GM23338 (cell line): ENCODE measurements around the gene GPR108. TPM values are rescaled to one million over a fixed set of nuclear protein-coding genes. Genes with fewer than 3 reads are reported as not detected.

ENCODE experiments used
- ATAC-seq: fragments of 200-7000 bp; cut with Tn5 transposase; 3 replicates; pipeline ENCODE4 v1.9.1; 2020
- DNase-seq: peaks from one replicate; pipeline ENCODE4 v3.0.0-alpha.2; 2015; ENCODE audit warnings: low spot score
- H2AFZ ChIP-seq: fragments of 200-600 bp; sonication (generic); 2 replicates; pipeline ENCODE4 v1.8.0; 2016; ENCODE audit warnings: antibody characterized with exemption, mild to moderate bottlenecking, moderate library complexity
- H3F3A ChIP-seq: fragments of 200-600 bp; sonication (generic); replicated peaks from 2 replicates; pipeline ENCODE4 v1.8.0; 2017; ENCODE audit warnings: antibody characterized with exemption, mixed run types, low read depth
- H3K27ac ChIP-seq: fragments of 200-600 bp; sonication (generic); 2 replicates; pipeline ENCODE4 v1.6.1; 2016; ENCODE audit warnings: low read depth
- H3K27me3 ChIP-seq: fragments of 200-600 bp; sonication (generic); 2 replicates; pipeline ENCODE4 v1.8.0; 2016; ENCODE audit warnings: mild to moderate bottlenecking, mixed run types, moderate library complexity; ENCODE audit not compliant: insufficient read depth
- H3K36me3 ChIP-seq: fragments of 200-600 bp; sonication (generic); 2 replicates; pipeline ENCODE4 v1.8.0; 2016; ENCODE audit warnings: mild to moderate bottlenecking; ENCODE audit not compliant: insufficient read depth
- H3K4me1 ChIP-seq: fragments of 200-600 bp; sonication (generic); 2 replicates; pipeline ENCODE4 v1.8.0; 2016; ENCODE audit warnings: mild to moderate bottlenecking, moderate library complexity; ENCODE audit not compliant: insufficient read depth
- H3K4me2 ChIP-seq: fragments of 200-600 bp; sonication (generic); 2 replicates; pipeline ENCODE4 v1.7.1; 2017; ENCODE audit warnings: mixed run types
- H3K4me3 ChIP-seq: fragments of 200-600 bp; sonication (generic); 2 replicates; pipeline ENCODE4 v1.6.1; 2016; ENCODE audit warnings: mixed run types
- H3K79me2 ChIP-seq: fragments of 200-600 bp; sonication (generic); replicated peaks from 2 replicates; pipeline ENCODE4 v1.8.0; 2017; ENCODE audit warnings: mild to moderate bottlenecking; ENCODE audit not compliant: insufficient read depth
- H3K9me2 ChIP-seq: fragments of 200-600 bp; sonication (generic); 2 replicates; pipeline ENCODE4 v1.8.0; 2017; ENCODE audit not compliant: insufficient read depth
- H4K20me1 ChIP-seq: fragments of 200-600 bp; sonication (generic); replicated peaks from 2 replicates; pipeline ENCODE4 v1.8.0; 2017; ENCODE audit warnings: mild to moderate bottlenecking; ENCODE audit not compliant: insufficient read depth
- H3K27ac Mint-ChIP-seq: 2 replicates; pipeline ENCODE4 v1.8.0; 2020; ENCODE audit warnings: inconsistent platforms, mild to moderate bottlenecking, moderate library complexity, mixed read lengths
- H3K27me3 Mint-ChIP-seq: 3 replicates; pipeline ENCODE4 v1.8.0; 2022; ENCODE audit warnings: low read depth, mild to moderate bottlenecking, moderate library complexity, mixed read lengths, inconsistent platforms; ENCODE audit not compliant: insufficient read depth, poor library complexity
- H3K36me3 Mint-ChIP-seq: 3 replicates; pipeline ENCODE4 v1.8.0; 2021; ENCODE audit warnings: low read depth, mild to moderate bottlenecking, inconsistent platforms, moderate library complexity, mixed read lengths
- H3K4me1 Mint-ChIP-seq: 3 replicates; pipeline ENCODE4 v1.8.0; 2020; ENCODE audit warnings: mild to moderate bottlenecking, inconsistent platforms, mixed read lengths
- H3K4me3 Mint-ChIP-seq: 3 replicates; pipeline ENCODE4 v1.8.0; 2021; ENCODE audit warnings: moderate library complexity, mild to moderate bottlenecking, inconsistent platforms, mixed read lengths
- H3K9me3 Mint-ChIP-seq: 3 replicates; pipeline ENCODE4 v1.8.0; 2020; ENCODE audit warnings: moderate library complexity, mild to moderate bottlenecking, inconsistent platforms, mixed read lengths
- CREB1 ChIP-seq: fragments of 250-450 bp; sonication (Bioruptor Pico); IDR thresholded peaks from 2 replicates; pipeline ENCODE4 v1.5.0; 2020; ENCODE audit warnings: low read depth, mild to moderate bottlenecking, moderate library complexity
- EZH2 ChIP-seq: fragments of 200-600 bp; sonication (generic); IDR thresholded peaks from one replicate; pipeline ENCODE4 v1.8.0; 2017; ENCODE audit warnings: antibody characterized with exemption, mild to moderate bottlenecking, low read depth; ENCODE audit not compliant: unreplicated experiment
- EZH2phosphoT487 ChIP-seq: fragments of 200-600 bp; sonication (generic); IDR thresholded peaks from one replicate; pipeline ENCODE4 v1.8.1; 2018; ENCODE audit warnings: antibody characterized with exemption; ENCODE audit not compliant: unreplicated experiment
- JUNB ChIP-seq: IDR thresholded peaks from one replicate; pipeline ENCODE4 v1.6.1; 2016; ENCODE audit warnings: antibody characterized with exemption; ENCODE audit not compliant: unreplicated experiment
- NANOG ChIP-seq: IDR thresholded peaks from 2 replicates; pipeline ENCODE4 v1.6.1; 2016; ENCODE audit warnings: antibody characterized with exemption, borderline replicate concordance
- POLR2AphosphoS5 ChIP-seq: IDR thresholded peaks from 2 replicates; pipeline ENCODE4 v1.6.1; 2016; ENCODE audit warnings: antibody characterized with exemption, low read depth
- STAT1 ChIP-seq: IDR thresholded peaks from one replicate; pipeline ENCODE4 v1.6.1; 2016; ENCODE audit warnings: antibody characterized with exemption; ENCODE audit not compliant: unreplicated experiment
- ZNF114 ChIP-seq: fragments of 250-450 bp; sonication (Bioruptor Pico); IDR thresholded peaks from 2 replicates; pipeline ENCODE4 v1.5.0; 2020; ENCODE audit warnings: mild to moderate bottlenecking, moderate library complexity
- ZNF331 ChIP-seq: fragments of 250-450 bp; sonication (Bioruptor Pico); IDR thresholded peaks from 2 replicates; pipeline ENCODE4 v1.5.0; 2020; ENCODE audit warnings: low read depth, mild to moderate bottlenecking, moderate library complexity
- polyA plus RNA-seq: library from polyadenylated mRNA; unstranded; fragments of >200 nt; fragmentation: Nextera tagmentation; extraction: Ambion mirVana; gene quantifications from 2 replicates; pipeline ENCODE4 v1.2.1, GENCODE V29; 2016
- total RNA-seq: library from RNA; depleted of rRNA; stranded (reverse); fragments of >200 nt; shearing (Covaris generic); gene quantifications from 2 replicates; pipeline ENCODE4 v1.2.3, GENCODE V29; 2014
- TF ChIP-seq, protein P1 (sequence below): fragments of 250-450 bp; sonication (Bioruptor Pico); IDR thresholded peaks from 2 replicates; pipeline ENCODE4 v1.5.0; 2020; ENCODE audit warnings: mild to moderate bottlenecking, moderate library complexity
- TF ChIP-seq, protein P2 (sequence below): IDR thresholded peaks from 2 replicates; pipeline ENCODE4 v1.6.1; 2016; ENCODE audit warnings: antibody characterized with exemption
- TF ChIP-seq, protein P3 (sequence below): IDR thresholded peaks from one replicate; pipeline ENCODE4 v1.6.1; 2018; ENCODE audit warnings: antibody characterized with exemption; ENCODE audit not compliant: unreplicated experiment
- TF ChIP-seq, protein P4 (sequence below), 2 experiments: fragments of 200-600 bp in 1 of 2; sonication (generic) in 1 of 2; conservative IDR thresholded peaks; 2 replicates each; pipeline versions ENCODE4 v1.5.1 to v1.6.1; 2016 to 2017; ENCODE audit warnings: antibody characterized with exemption in 2 of 2, low read depth in 2 of 2, mild to moderate bottlenecking in 2 of 2, moderate library complexity in 1 of 2

The GPR108 gene
- total and polyA plus RNA-seq, 2 experiments from 2014 or later = 44.8 to 57.9 TPM

DNA sequence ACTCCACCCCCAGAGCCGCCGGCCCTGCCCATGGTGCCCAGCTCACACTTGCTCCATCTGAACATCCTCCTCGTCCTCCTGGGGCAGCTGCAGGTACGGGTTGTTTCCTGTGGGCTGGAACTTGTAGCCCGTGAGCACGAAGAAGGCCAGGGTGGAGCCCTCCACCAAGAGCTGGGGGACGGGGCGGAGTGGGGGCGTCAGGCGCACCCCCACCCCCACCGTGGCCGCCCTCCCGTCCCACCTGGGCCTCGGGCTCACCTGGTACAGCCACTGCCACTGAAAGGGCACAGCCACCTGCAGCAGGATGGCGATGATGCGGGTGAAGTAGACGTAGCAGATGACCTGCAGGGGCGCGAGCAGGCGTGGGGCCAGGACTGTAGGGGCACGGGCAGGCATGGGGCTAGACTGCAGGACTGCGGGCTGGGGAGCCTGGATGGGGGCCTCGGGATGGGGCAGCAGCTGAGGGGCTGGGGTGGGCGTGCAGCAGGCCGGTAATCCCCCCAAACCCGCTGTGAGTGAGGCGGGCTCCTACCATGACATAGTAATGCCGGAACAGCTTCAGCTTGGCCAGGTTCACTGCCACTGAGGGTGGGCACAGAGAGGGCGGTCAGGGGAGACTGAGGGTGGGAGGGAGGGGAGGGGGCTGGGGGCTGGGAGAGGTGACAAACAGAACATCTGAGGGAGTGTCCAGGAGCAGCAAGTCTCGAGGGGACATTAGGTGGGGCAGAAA, 6.3 kb downstream of the GPR108 start:
- H3K4me2 ChIP-seq = no peak overlapping the region
- no peaks in the 10 kb centered on the region; the same call in 2 of the 3 replicates for H3K9me3 Mint-ChIP-seq
- H3K27me3 ChIP-seq = no peaks in the 10 kb centered on the region
- ATAC-seq (peak; percentile 7), DNase-seq (no peak)
- H3K4me1 Mint-ChIP-seq = peaks cover 15% of the 10 kb centered on the region
- H3K9me2 ChIP-seq = no peaks in the 10 kb centered on the region
- H3K27ac Mint-ChIP-seq = no peak overlapping the region
- no peak overlapping the region for H3K4me3 Mint-ChIP-seq
- no peak overlapping the region for H3K27ac ChIP-seq
- peaks cover 10% of the 10 kb centered on the region; the same call in 2 of the 3 replicates for H3K36me3 Mint-ChIP-seq
- TF ChIP-seq, protein P1, sequence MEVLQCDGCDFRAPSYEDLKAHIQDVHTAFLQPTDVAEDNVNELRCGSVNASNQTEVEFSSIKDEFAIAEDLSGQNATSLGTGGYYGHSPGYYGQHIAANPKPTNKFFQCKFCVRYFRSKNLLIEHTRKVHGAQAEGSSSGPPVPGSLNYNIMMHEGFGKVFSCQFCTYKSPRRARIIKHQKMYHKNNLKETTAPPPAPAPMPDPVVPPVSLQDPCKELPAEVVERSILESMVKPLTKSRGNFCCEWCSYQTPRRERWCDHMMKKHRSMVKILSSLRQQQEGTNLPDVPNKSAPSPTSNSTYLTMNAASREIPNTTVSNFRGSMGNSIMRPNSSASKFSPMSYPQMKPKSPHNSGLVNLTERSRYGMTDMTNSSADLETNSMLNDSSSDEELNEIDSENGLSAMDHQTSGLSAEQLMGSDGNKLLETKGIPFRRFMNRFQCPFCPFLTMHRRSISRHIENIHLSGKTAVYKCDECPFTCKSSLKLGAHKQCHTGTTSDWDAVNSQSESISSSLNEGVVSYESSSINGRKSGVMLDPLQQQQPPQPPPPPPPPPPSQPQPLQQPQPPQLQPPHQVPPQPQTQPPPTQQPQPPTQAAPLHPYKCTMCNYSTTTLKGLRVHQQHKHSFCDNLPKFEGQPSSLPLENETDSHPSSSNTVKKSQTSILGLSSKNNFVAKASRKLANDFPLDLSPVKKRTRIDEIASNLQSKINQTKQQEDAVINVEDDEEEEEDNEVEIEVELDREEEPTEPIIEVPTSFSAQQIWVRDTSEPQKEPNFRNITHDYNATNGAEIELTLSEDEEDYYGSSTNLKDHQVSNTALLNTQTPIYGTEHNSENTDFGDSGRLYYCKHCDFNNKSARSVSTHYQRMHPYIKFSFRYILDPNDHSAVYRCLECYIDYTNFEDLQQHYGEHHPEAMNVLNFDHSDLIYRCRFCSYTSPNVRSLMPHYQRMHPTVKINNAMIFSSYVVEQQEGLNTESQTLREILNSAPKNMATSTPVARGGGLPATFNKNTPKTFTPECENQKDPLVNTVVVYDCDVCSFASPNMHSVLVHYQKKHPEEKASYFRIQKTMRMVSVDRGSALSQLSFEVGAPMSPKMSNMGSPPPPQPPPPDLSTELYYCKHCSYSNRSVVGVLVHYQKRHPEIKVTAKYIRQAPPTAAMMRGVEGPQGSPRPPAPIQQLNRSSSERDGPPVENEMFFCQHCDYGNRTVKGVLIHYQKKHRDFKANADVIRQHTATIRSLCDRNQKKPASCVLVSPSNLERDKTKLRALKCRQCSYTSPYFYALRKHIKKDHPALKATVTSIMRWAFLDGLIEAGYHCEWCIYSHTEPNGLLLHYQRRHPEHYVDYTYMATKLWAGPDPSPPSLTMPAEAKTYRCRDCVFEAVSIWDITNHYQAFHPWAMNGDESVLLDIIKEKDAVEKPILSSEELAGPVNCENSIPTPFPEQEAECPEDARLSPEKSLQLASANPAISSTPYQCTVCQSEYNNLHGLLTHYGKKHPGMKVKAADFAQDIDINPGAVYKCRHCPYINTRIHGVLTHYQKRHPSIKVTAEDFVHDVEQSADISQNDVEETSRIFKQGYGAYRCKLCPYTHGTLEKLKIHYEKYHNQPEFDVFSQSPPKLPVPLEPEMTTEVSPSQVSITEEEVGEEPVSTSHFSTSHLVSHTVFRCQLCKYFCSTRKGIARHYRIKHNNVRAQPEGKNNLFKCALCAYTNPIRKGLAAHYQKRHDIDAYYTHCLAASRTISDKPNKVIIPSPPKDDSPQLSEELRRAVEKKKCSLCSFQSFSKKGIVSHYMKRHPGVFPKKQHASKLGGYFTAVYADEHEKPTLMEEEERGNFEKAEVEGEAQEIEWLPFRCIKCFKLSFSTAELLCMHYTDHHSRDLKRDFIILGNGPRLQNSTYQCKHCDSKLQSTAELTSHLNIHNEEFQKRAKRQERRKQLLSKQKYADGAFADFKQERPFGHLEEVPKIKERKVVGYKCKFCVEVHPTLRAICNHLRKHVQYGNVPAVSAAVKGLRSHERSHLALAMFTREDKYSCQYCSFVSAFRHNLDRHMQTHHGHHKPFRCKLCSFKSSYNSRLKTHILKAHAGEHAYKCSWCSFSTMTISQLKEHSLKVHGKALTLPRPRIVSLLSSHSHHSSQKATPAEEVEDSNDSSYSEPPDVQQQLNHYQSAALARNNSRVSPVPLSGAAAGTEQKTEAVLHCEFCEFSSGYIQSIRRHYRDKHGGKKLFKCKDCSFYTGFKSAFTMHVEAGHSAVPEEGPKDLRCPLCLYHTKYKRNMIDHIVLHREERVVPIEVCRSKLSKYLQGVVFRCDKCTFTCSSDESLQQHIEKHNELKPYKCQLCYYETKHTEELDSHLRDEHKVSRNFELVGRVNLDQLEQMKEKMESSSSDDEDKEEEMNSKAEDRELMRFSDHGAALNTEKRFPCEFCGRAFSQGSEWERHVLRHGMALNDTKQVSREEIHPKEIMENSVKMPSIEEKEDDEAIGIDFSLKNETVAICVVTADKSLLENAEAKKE (CRISPR knock-in tag) = no peak
- no peak for TF ChIP-seq CREB1 (CRISPR knock-in tag)
- no peak for TF ChIP-seq ZNF331 (CRISPR knock-in tag)
- TF ChIP-seq, protein P2, sequence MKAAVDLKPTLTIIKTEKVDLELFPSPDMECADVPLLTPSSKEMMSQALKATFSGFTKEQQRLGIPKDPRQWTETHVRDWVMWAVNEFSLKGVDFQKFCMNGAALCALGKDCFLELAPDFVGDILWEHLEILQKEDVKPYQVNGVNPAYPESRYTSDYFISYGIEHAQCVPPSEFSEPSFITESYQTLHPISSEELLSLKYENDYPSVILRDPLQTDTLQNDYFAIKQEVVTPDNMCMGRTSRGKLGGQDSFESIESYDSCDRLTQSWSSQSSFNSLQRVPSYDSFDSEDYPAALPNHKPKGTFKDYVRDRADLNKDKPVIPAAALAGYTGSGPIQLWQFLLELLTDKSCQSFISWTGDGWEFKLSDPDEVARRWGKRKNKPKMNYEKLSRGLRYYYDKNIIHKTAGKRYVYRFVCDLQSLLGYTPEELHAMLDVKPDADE = no peak
- no peak for TF ChIP-seq EZH2
- TF ChIP-seq JUNB = no peak
- TF ChIP-seq, protein P3, sequence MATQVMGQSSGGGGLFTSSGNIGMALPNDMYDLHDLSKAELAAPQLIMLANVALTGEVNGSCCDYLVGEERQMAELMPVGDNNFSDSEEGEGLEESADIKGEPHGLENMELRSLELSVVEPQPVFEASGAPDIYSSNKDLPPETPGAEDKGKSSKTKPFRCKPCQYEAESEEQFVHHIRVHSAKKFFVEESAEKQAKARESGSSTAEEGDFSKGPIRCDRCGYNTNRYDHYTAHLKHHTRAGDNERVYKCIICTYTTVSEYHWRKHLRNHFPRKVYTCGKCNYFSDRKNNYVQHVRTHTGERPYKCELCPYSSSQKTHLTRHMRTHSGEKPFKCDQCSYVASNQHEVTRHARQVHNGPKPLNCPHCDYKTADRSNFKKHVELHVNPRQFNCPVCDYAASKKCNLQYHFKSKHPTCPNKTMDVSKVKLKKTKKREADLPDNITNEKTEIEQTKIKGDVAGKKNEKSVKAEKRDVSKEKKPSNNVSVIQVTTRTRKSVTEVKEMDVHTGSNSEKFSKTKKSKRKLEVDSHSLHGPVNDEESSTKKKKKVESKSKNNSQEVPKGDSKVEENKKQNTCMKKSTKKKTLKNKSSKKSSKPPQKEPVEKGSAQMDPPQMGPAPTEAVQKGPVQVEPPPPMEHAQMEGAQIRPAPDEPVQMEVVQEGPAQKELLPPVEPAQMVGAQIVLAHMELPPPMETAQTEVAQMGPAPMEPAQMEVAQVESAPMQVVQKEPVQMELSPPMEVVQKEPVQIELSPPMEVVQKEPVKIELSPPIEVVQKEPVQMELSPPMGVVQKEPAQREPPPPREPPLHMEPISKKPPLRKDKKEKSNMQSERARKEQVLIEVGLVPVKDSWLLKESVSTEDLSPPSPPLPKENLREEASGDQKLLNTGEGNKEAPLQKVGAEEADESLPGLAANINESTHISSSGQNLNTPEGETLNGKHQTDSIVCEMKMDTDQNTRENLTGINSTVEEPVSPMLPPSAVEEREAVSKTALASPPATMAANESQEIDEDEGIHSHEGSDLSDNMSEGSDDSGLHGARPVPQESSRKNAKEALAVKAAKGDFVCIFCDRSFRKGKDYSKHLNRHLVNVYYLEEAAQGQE = no peak
- no peak for TF ChIP-seq NANOG
- no peak for TF ChIP-seq ZNF114 (CRISPR knock-in tag)
- TF ChIP-seq, protein P4, sequence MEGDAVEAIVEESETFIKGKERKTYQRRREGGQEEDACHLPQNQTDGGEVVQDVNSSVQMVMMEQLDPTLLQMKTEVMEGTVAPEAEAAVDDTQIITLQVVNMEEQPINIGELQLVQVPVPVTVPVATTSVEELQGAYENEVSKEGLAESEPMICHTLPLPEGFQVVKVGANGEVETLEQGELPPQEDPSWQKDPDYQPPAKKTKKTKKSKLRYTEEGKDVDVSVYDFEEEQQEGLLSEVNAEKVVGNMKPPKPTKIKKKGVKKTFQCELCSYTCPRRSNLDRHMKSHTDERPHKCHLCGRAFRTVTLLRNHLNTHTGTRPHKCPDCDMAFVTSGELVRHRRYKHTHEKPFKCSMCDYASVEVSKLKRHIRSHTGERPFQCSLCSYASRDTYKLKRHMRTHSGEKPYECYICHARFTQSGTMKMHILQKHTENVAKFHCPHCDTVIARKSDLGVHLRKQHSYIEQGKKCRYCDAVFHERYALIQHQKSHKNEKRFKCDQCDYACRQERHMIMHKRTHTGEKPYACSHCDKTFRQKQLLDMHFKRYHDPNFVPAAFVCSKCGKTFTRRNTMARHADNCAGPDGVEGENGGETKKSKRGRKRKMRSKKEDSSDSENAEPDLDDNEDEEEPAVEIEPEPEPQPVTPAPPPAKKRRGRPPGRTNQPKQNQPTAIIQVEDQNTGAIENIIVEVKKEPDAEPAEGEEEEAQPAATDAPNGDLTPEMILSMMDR (conservative IDR thresholded peaks at IDR 0.05; ENCODE audit: low read depth in 2 of 2) = no peak
- no peak for TF ChIP-seq STAT1
- no peak for TF ChIP-seq EZH2phosphoT487
- no peak for TF ChIP-seq POLR2AphosphoS5
- peaks cover 9% of the 10 kb centered on the region for H3K27me3 Mint-ChIP-seq
- peaks cover 8% of the 10 kb centered on the region for H3K79me2 ChIP-seq
- H4K20me1 ChIP-seq = 0 out of 2 replicates have a peak, but pooled peaks cover 2% of the 10 kb centered on the region
- no peaks in the 10 kb centered on the region for H3K36me3 ChIP-seq
- H3K4me1 ChIP-seq = peaks cover 19% of the 10 kb centered on the region
- H2AFZ ChIP-seq = no peak overlapping the region
- H3F3A ChIP-seq = 0 out of 2 replicates have a peak, but pooled peaks cover 2% of the 10 kb centered on the region
- no peak overlapping the region for H3K4me3 ChIP-seq
